Activated CD4-positive, alpha-beta T cell treated with anti-CD3 and anti-CD28 coated beads, Interleukin-2, amount 10 ng/mL, durations not matched to agents 24 days and 14 days (primary cell): Measurements from ENCODE around the gene NCOA1. TPM values are rescaled to one million over a fixed set of nuclear protein-coding genes. Genes with fewer than 3 reads are reported as not detected.
"Not testable (repeated sequence)": the region's sequence is repeated elsewhere in the genome, so short reads cannot be mapped to it uniquely, and the experiment has no call there.

Experiments
- DNase-seq: peaks from one replicate; pipeline ENCODE4 v3.0.0; 2022
- H3K27ac Mint-ChIP-seq: one replicate; pipeline ENCODE4 v1.8.0; 2022; ENCODE audit warnings: mild to moderate bottlenecking, mixed read lengths
- H3K27me3 Mint-ChIP-seq: one replicate; pipeline ENCODE4 v1.8.0; 2022; ENCODE audit warnings: mixed read lengths
- H3K36me3 Mint-ChIP-seq: one replicate; pipeline ENCODE4 v1.8.0; 2022; ENCODE audit warnings: low read depth, mild to moderate bottlenecking, mixed read lengths
- H3K4me1 Mint-ChIP-seq: one replicate; pipeline ENCODE4 v1.8.0; 2021; ENCODE audit warnings: mixed read lengths
- H3K4me3 Mint-ChIP-seq: one replicate; pipeline ENCODE4 v1.8.0; 2022; ENCODE audit warnings: mild to moderate bottlenecking, moderate library complexity, mixed read lengths
- H3K9me3 Mint-ChIP-seq: one replicate; pipeline ENCODE4 v1.8.0; 2021; ENCODE audit warnings: mixed read lengths
- intact Hi-C: fragments of 100-400 bp; cut with micrococcal nuclease; formaldehyde crosslinking; loops from one replicate; pipeline ENCODE4 v1.15.1; 2023
- total RNA-seq: library from RNA; stranded (reverse); gene quantifications from 2 replicates; pipeline ENCODE4 v1.2.3, GENCODE V29; 2022

NCOA1 gene
- total RNA-seq, 1 donor from 2014 or later: 25.9 TPM

GRCh38 chr2:24543252-24543651 lies 52.2 kb downstream of the NCOA1 start:
- peaks cover 23% of the 10 kb centered on the region for H3K36me3 Mint-ChIP-seq
- peaks cover 17% of the 10 kb centered on the region for H3K4me1 Mint-ChIP-seq
- no peak for DNase-seq
- H3K9me3 Mint-ChIP-seq: peaks cover 23% of the 10 kb centered on the region
- intact Hi-C loops: no loop called here
- H3K27ac Mint-ChIP-seq: no peak overlapping the region
- no peaks in the 10 kb centered on the region for H3K27me3 Mint-ChIP-seq
- no peak overlapping the region for H3K4me3 Mint-ChIP-seq

- H3K27me3 Mint-ChIP-seq: no peaks in the 10 kb centered on the region
- H3K4me1 Mint-ChIP-seq: peaks cover 17% of the 10 kb centered on the region
- H3K9me3 Mint-ChIP-seq: peaks cover 19% of the 10 kb centered on the region
- no peak overlapping the region for H3K4me3 Mint-ChIP-seq
- peaks cover 20% of the 10 kb centered on the region for H3K36me3 Mint-ChIP-seq
- no peak overlapping the region for H3K27ac Mint-ChIP-seq
- DNase-seq: no peak
- intact Hi-C loops: no loop called here
Observed at GRCh38 chr2:24544456-24545115, 53.5 kb downstream of the NCOA1 start.

- Mint-ChIP-seq H3K27me3 (no peaks in the 10 kb centered on the region), H3K9me3 (peaks cover 21% of the 10 kb centered on the region), H3K27ac (no peak overlapping the region), H3K4me3 (no peak overlapping the region), H3K36me3 (peaks cover 18% of the 10 kb centered on the region), H3K4me1 (peaks cover 19% of the 10 kb centered on the region)
- intact Hi-C loops: no loop called here
- DNase-seq: no peak
Observed at GRCh38 chr2:24546669-24547068, 55.6 kb downstream of the NCOA1 start.

- Mint-ChIP-seq H3K4me1 (peaks cover 17% of the 10 kb centered on the region), H3K36me3 (peaks cover 18% of the 10 kb centered on the region), H3K27ac (no peak overlapping the region), H3K27me3 (no peaks in the 10 kb centered on the region), H3K9me3 (peaks cover 19% of the 10 kb centered on the region), H3K4me3 (no peak overlapping the region)
- intact Hi-C loops: no loop called here
- DNase-seq: no peak
Observed at GRCh38 chr2:24548058-24548457, 57.0 kb downstream of the NCOA1 start.

- H3K4me3 Mint-ChIP-seq, H3K27ac Mint-ChIP-seq: not testable (repeated sequence)
Observed at GRCh38 chr2:24550301-24550700, 59.2 kb downstream of the NCOA1 start.

GRCh38 chr2:24551016-24551415 lies 60.0 kb downstream of the NCOA1 start:
- Mint-ChIP-seq H3K27ac (no peak overlapping the region), H3K4me1 (peaks cover 2% of the 10 kb centered on the region), H3K27me3 (no peaks in the 10 kb centered on the region), H3K36me3 (peaks cover 16% of the 10 kb centered on the region), H3K9me3 (peaks cover 9% of the 10 kb centered on the region), H3K4me3 (no peak overlapping the region)
- intact Hi-C loops: no loop called here
- DNase-seq: no peak

More at GRCh38 chr2:24550301-24550700, 59.2 kb downstream of the NCOA1 start:
- H3K4me1 Mint-ChIP-seq, H3K9me3 Mint-ChIP-seq, intact Hi-C loops, DNase-seq, H3K27me3 Mint-ChIP-seq: not testable (repeated sequence)
- peaks cover 15% of the 10 kb centered on the region for H3K36me3 Mint-ChIP-seq

GRCh38 chr2:24552836-24553235 lies 61.8 kb downstream of the NCOA1 start:
- H3K9me3 Mint-ChIP-seq: peaks cover 20% of the 10 kb centered on the region
- DNase-seq: no peak
- peaks cover 25% of the 10 kb centered on the region for H3K36me3 Mint-ChIP-seq
- peaks cover 2% of the 10 kb centered on the region for H3K4me1 Mint-ChIP-seq
- no peaks in the 10 kb centered on the region for H3K27me3 Mint-ChIP-seq
- no peak overlapping the region for H3K27ac Mint-ChIP-seq
- intact Hi-C loops: no loop called here
- H3K4me3 Mint-ChIP-seq: no peak overlapping the region

- H3K27me3 Mint-ChIP-seq: no peaks in the 10 kb centered on the region
- H3K9me3 Mint-ChIP-seq: peaks cover 19% of the 10 kb centered on the region
- H3K4me3 Mint-ChIP-seq: no peak overlapping the region
- no peak for DNase-seq
- H3K27ac Mint-ChIP-seq: no peak overlapping the region
- H3K36me3 Mint-ChIP-seq: peaks cover 32% of the 10 kb centered on the region
- intact Hi-C loops: no loop called here
- H3K4me1 Mint-ChIP-seq: no peaks in the 10 kb centered on the region
Observed at GRCh38 chr2:24558781-24559472, 67.9 kb downstream of the NCOA1 start.

- no peak for DNase-seq
- no peaks in the 10 kb centered on the region for H3K27me3 Mint-ChIP-seq
- H3K36me3 Mint-ChIP-seq: peaks cover 34% of the 10 kb centered on the region
- peaks cover 22% of the 10 kb centered on the region for H3K9me3 Mint-ChIP-seq
- no peaks in the 10 kb centered on the region for H3K4me1 Mint-ChIP-seq
- H3K27ac Mint-ChIP-seq: no peak overlapping the region
- intact Hi-C loops: no loop called here
- H3K4me3 Mint-ChIP-seq: no peak overlapping the region
Observed at GRCh38 chr2:24559473-24560113, 68.5 kb downstream of the NCOA1 start.

- DNase-seq: no peak
- H3K27ac Mint-ChIP-seq: no peak overlapping the region
- intact Hi-C loops: no loop called here
- H3K4me1 Mint-ChIP-seq: peaks cover 10% of the 10 kb centered on the region
- H3K4me3 Mint-ChIP-seq: no peak overlapping the region
- H3K9me3 Mint-ChIP-seq: peaks cover 3% of the 10 kb centered on the region
- H3K36me3 Mint-ChIP-seq: peaks cover 32% of the 10 kb centered on the region
- H3K27me3 Mint-ChIP-seq: no peaks in the 10 kb centered on the region
Observed at GRCh38 chr2:24565537-24565936, 74.5 kb downstream of the NCOA1 start.

- Mint-ChIP-seq H3K4me1 (peaks cover 10% of the 10 kb centered on the region), H3K27ac (no peak overlapping the region), H3K9me3 (peaks cover 3% of the 10 kb centered on the region), H3K27me3 (no peaks in the 10 kb centered on the region), H3K36me3 (peaks cover 32% of the 10 kb centered on the region), H3K4me3 (no peak overlapping the region)
- intact Hi-C loops: no loop called here
- no peak for DNase-seq
Observed at GRCh38 chr2:24566209-24566608, 75.2 kb downstream of the NCOA1 start.

- no peak for DNase-seq
- intact Hi-C loops: no loop called here
- H3K9me3 Mint-ChIP-seq: peaks cover 3% of the 10 kb centered on the region
- no peak overlapping the region for H3K27ac Mint-ChIP-seq
- no peak overlapping the region for H3K4me3 Mint-ChIP-seq
- no peaks in the 10 kb centered on the region for H3K27me3 Mint-ChIP-seq
- peaks cover 10% of the 10 kb centered on the region for H3K4me1 Mint-ChIP-seq
- peaks cover 32% of the 10 kb centered on the region for H3K36me3 Mint-ChIP-seq
Observed at GRCh38 chr2:24566630-24567029, 75.6 kb downstream of the NCOA1 start.

GRCh38 chr2:24568551-24568950 lies 77.5 kb downstream of the NCOA1 start:
- Mint-ChIP-seq H3K36me3 (peaks cover 33% of the 10 kb centered on the region), H3K27me3 (no peaks in the 10 kb centered on the region), H3K4me3 (no peak overlapping the region), H3K4me1 (peaks cover 18% of the 10 kb centered on the region), H3K9me3 (peaks cover 3% of the 10 kb centered on the region), H3K27ac (no peak overlapping the region)
- DNase-seq: no peak
- intact Hi-C loops: no loop called here

GRCh38 chr2:24569565-24569964 lies 78.5 kb downstream of the NCOA1 start:
- H3K27ac Mint-ChIP-seq, H3K27me3 Mint-ChIP-seq, H3K4me3 Mint-ChIP-seq, DNase-seq, intact Hi-C loops, H3K9me3 Mint-ChIP-seq: not testable (repeated sequence)
- Mint-ChIP-seq H3K4me1 (peaks cover 18% of the 10 kb centered on the region), H3K36me3 (peaks cover 28% of the 10 kb centered on the region)
